ENCODE data around the gene FAM177B. TPM values are rescaled to one million over a fixed set of nuclear protein-coding genes. Genes with fewer than 3 reads are reported as not detected.

Gene FAM177B
- total RNA-seq, 2 experiments from 2014 or later, result not detected

DNA sequence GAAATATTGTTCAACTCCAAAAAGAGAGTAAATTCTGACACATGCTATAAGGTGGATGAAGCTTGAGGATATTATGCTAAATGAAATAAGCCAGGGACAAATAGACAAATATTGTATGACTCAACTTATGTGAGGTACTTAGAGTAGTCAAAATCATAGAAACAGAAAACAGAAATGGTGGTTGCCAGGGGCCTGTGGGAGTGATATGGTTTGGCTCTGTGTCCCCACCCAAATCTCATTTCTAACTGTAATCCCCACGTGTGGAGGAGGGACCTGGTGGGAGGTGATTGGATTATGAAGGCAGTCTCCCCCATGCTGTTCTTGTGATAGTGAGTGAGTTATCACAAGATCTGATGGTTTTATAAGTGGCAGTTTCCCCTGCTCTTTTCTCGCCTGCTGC, 53.1 kb downstream of the FAM177B start:
- no peak overlapping the region for H3K4me2 ChIP-seq (ENCODE audit: low read length)
- CTCF ChIA-PET (ENCODE audit: unreplicated experiment), result no interaction called here
- intact Hi-C loops (cut with micrococcal nuclease; ENCODE audit: unreplicated experiment), result loop anchor here (10.0 kb wide), 1 partner anchor 335 kb away; no protein-coding TSS in a partner anchor

DNA sequence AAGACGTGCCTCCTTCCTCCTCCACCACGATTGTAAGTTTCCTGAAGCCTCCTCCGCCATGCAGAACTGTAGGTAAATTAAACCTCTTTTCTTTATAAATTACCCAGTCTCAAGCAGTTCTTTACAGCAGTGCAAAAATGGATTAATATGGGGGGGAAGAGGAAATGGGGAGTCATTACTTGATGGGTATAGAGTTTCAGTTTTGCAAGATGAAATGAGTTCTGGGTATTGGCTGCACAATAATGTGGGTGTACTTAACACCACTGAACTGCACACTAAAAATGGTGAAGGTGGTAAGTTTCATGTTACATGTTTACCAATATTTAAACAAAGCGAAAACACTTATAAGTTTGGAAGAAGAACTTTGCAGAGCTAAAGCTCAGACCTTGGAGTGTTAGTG, 53.5 kb downstream of the FAM177B start:
- Histone ChIP-seq H3K4me1 (ENCODE audit: insufficient read depth, low read length, poor library complexity, severe bottlenecking) (no peaks in the 10 kb centered on the region), H3K9me3 (ENCODE audit: low read length) (no peaks in the 10 kb centered on the region), H4K20me1 (ENCODE audit: insufficient read depth, low read length) (no peaks in the 10 kb centered on the region), H3K4me3 (ENCODE audit: low read depth, low read length, poor library complexity, severe bottlenecking) (no peak overlapping the region), H2AFZ (ENCODE audit: low read length) (no peak overlapping the region), H3K27ac (ENCODE audit: low read depth, low read length, poor library complexity, severe bottlenecking) (no peak overlapping the region), H3K4me2 (ENCODE audit: low read length) (no peak overlapping the region), H3K9me2 (ENCODE audit: insufficient read depth, low read length) (no peaks in the 10 kb centered on the region), H3K36me3 (ENCODE audit: insufficient read depth, low read length) (no peaks in the 10 kb centered on the region), H3K79me2 (ENCODE audit: insufficient read depth, low read depth, low read length) (no peaks in the 10 kb centered on the region)
- no peak for TF ChIP-seq EZH2phosphoT487 (IDR thresholded peaks at IDR 0.05; ENCODE audit: borderline replicate concordance, low read depth, low read length)
- TF ChIP-seq, protein P1, sequence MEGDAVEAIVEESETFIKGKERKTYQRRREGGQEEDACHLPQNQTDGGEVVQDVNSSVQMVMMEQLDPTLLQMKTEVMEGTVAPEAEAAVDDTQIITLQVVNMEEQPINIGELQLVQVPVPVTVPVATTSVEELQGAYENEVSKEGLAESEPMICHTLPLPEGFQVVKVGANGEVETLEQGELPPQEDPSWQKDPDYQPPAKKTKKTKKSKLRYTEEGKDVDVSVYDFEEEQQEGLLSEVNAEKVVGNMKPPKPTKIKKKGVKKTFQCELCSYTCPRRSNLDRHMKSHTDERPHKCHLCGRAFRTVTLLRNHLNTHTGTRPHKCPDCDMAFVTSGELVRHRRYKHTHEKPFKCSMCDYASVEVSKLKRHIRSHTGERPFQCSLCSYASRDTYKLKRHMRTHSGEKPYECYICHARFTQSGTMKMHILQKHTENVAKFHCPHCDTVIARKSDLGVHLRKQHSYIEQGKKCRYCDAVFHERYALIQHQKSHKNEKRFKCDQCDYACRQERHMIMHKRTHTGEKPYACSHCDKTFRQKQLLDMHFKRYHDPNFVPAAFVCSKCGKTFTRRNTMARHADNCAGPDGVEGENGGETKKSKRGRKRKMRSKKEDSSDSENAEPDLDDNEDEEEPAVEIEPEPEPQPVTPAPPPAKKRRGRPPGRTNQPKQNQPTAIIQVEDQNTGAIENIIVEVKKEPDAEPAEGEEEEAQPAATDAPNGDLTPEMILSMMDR (conservative IDR thresholded peaks at IDR 0.05; ENCODE audit: low read length), result no peak
- intact Hi-C loops (cut with micrococcal nuclease; ENCODE audit: unreplicated experiment), result loop anchor here (10.0 kb wide), 1 partner anchor 334 kb away; no protein-coding TSS in a partner anchor
- POLR2A ChIA-PET, result no interaction called here
- CTCF ChIA-PET (ENCODE audit: unreplicated experiment), result no interaction called here
- no peak for DNase-seq (ENCODE audit: low spot score)
- no TSS peak for BruUV-seq (replicated peaks)

More for the DNA sequence above, 53.1 kb downstream of the FAM177B start:
- no peak overlapping the region for H3K4me3 ChIP-seq (ENCODE audit: low read depth, low read length, poor library complexity, severe bottlenecking)
- no peaks in the 10 kb centered on the region for H4K20me1 ChIP-seq (ENCODE audit: insufficient read depth, low read length)
- no peaks in the 10 kb centered on the region for H3K36me3 ChIP-seq (ENCODE audit: insufficient read depth, low read length)
- DNase-seq (ENCODE audit: low spot score), result no peak
- no peaks in the 10 kb centered on the region for H3K4me1 ChIP-seq (ENCODE audit: insufficient read depth, low read length, poor library complexity, severe bottlenecking)
- BruUV-seq (replicated peaks), result no TSS peak
- POLR2A ChIA-PET, result no interaction called here
- H2AFZ ChIP-seq (ENCODE audit: low read length), result no peak overlapping the region
- H3K79me2 ChIP-seq (ENCODE audit: insufficient read depth, low read depth, low read length), result no peaks in the 10 kb centered on the region
- H3K27ac ChIP-seq (ENCODE audit: low read depth, low read length, poor library complexity, severe bottlenecking), result no peak overlapping the region
- no peak for TF ChIP-seq EZH2phosphoT487 (IDR thresholded peaks at IDR 0.05; ENCODE audit: borderline replicate concordance, low read depth, low read length)
- TF ChIP-seq, protein P1 (conservative IDR thresholded peaks at IDR 0.05; ENCODE audit: low read length), result no peak
- H3K9me2 ChIP-seq (ENCODE audit: insufficient read depth, low read length), result no peaks in the 10 kb centered on the region
- H3K9me3 ChIP-seq (ENCODE audit: low read length), result no peaks in the 10 kb centered on the region

DNA sequence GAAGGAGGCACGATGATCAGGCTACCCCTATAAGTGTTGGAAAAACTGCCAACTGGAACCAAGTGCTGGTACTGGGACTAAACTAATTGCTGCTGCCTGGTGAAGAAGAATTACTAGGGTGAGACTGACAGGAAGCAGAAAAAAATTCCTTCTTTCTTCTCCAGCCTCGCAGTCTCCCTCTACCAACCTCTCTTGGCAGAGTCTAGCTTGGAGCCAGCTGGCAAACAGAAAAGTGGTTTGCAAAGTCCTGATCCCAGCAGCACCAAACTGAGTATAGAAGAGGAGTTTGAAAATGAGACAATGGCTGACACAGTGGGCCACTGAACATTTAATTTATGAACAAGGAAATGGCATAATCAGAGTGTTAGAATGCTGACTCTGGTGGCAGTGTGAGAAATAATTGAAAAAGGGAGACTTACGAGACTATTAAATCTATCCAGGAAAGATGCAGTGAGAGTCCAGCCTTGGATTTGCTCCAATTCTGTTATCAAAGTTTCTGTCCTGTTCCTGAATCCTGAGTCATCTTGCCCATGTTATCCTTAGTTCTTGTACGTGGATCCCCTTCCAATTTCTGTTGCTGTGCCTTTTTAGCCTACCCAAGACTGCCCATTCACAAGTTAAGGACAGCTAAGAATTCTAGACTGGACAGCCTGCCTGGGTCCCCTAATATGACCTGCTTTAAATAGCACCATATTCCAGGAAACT, 54.2 kb downstream of the FAM177B start:
- Histone ChIP-seq H3K79me2 (ENCODE audit: insufficient read depth, low read depth, low read length) (no peaks in the 10 kb centered on the region), H3K9me2 (ENCODE audit: insufficient read depth, low read length) (no peaks in the 10 kb centered on the region), H3K9me3 (ENCODE audit: low read length) (no peaks in the 10 kb centered on the region), H3K4me3 (ENCODE audit: low read depth, low read length, poor library complexity, severe bottlenecking) (no peak overlapping the region), H3K4me1 (ENCODE audit: insufficient read depth, low read length, poor library complexity, severe bottlenecking) (no peaks in the 10 kb centered on the region), H4K20me1 (ENCODE audit: insufficient read depth, low read length) (no peaks in the 10 kb centered on the region), H3K27ac (ENCODE audit: low read depth, low read length, poor library complexity, severe bottlenecking) (no peak overlapping the region), H3K4me2 (ENCODE audit: low read length) (no peak overlapping the region), H2AFZ (ENCODE audit: low read length) (no peak overlapping the region), H3K36me3 (ENCODE audit: insufficient read depth, low read length) (no peaks in the 10 kb centered on the region)
- no peak for TF ChIP-seq EZH2phosphoT487 (IDR thresholded peaks at IDR 0.05; ENCODE audit: borderline replicate concordance, low read depth, low read length)
- TF ChIP-seq, protein P1 (conservative IDR thresholded peaks at IDR 0.05; ENCODE audit: low read length), result no peak
- POLR2A ChIA-PET, result interaction anchor here (0.6 kb wide), 1 partner anchor 1957 kb away, joined by 3 read pairs; no protein-coding TSS in a partner anchor
- no TSS peak for BruUV-seq (replicated peaks)
- no peak for DNase-seq (ENCODE audit: low spot score)
- CTCF ChIA-PET (ENCODE audit: unreplicated experiment), result no interaction called here
- intact Hi-C loops (cut with micrococcal nuclease; ENCODE audit: unreplicated experiment), result loop anchor here (10.0 kb wide), 1 partner anchor 334 kb away; no protein-coding TSS in a partner anchor

Measured in OCI-LY7 (cell line).